Right hindlimb (tissue), 1 donor: ENCODE results near the gene RNF169.

Experiments used
- DNase-seq: peaks from one replicate; pipeline ENCODE4 v3.0.0-alpha.2; 2018

The RNF169 gene, protein sequence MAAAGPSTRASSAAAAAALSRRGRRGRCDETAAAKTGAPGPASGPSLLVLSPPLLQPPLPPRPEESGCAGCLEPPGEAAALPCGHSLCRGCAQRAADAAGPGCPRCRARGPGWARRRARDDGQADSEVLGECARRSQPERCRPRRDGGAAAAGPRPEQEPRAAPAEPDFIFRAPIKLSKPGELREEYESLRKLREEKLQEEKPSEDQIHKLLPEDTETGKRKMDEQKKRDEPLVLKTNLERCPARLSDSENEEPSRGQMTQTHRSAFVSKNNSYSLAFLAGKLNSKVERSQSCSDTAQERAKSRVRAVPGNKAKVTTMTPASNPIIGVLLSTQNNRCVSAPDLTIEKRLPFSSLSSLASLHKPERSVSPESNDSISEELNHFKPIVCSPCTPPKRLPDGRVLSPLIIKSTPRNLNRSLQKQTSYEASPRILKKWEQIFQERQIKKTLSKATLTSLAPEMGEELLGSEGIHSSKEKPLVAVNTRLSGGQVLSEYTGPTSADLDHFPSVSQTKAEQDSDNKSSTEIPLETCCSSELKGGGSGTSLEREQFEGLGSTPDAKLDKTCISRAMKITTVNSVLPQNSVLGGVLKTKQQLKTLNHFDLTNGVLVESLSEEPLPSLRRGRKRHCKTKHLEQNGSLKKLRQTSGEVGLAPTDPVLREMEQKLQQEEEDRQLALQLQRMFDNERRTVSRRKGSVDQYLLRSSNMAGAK

DNA sequence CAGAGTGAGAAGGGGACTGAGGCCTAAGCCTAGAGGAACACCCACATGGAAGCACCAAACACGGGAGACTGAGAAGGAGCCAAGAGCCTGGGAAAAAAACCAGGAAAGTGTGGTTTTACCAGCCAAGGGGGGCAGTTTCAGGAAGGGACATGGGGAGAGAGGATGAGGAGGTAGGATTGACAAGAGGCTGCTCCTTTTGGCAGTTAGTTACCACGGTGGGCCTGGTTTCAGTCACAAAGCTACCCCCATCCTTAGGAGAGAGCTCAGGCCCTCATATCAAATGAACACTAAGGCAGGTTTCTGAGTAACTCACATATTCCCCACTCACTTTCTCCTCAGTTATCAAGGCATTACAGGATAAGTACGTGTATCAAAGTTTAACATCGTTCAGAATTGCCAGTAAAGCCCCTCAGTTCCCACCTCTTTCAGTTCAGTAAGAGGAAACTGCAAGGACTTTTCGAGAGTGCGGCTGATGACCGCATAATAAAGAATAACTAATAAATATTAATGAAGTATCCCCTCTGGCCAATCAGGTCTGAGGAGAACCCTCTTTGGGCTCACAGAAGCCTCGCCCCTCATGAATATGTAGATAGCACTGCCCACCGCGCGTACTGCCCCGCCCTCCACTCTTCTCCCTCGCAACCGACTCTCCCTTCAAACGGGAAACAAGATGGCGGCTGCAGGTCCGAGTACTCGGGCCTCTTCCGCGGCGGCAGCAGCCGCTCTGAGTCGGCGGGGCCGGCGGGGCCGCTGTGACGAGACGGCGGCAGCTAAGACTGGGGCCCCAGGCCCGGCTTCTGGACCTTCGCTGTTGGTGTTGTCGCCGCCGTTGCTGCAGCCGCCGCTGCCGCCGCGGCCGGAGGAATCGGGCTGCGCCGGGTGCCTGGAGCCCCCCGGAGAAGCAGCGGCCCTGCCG lies at the start of gene RNF169:
Gene RNF169, plus strand, starts transcription at position 639 of the 916 bp plus-strand sequence. Its CDS starts 32 bp downstream, at position 671.
- DNase-seq = peak; percentile 96

DNA sequence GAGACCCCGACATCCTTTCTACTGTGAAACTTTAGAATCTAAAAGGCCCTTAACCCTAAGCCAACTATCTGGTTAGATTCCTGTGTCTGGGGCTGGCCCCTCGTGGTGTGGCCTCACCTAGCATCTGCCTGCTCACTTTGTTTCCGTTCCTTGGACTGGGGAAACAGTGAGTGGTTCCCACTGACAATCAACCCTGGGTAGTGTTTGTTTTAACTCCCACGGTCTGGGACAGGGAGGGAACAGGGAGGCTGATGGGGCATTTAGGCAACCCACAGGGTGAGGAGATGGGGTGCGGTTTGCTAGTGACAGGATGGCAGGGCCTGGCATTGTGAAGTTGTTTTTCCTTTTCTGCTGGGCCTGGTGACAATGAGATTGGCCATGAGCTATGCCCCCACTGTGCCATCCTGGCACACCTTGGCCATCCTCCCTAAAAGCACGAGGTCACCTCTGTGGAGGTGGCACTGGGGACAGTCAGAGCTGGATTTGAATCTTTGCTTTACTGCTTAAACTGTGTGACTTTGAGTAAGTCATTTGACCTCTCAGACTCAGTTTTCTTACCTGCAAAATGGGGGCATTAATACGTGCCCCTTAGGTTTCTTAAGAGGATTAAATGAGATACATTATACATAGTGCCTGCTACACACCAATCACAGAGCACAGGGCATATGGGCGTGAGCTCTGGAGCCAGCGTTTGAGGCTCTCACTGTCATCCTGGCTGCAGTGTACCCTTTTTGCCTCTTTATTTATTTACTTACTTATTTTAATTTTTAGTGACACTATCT lies 48.8 kb upstream of the RNF169 start:
- DNase-seq = no peak

DNA sequence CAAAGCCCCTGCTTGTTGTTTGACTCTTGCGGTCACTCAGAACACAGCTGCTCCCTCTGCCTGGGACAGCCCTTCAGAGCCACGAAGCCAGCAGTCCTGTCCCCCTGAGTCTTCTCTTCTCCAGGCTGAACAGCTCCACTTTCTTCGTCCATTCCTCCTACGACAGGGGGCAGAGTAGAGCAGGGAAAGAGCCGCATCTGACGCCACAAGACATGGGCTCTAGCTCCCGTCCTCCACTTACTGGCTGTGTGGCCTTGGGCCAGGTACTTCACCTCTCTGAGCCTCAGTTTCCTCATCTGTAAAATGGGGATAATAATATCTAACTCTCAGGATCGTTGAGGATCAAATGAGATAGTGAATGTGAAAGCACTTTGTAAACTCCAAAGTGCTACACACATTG lies 47.3 kb upstream of the RNF169 start:
- no peak for DNase-seq

DNA sequence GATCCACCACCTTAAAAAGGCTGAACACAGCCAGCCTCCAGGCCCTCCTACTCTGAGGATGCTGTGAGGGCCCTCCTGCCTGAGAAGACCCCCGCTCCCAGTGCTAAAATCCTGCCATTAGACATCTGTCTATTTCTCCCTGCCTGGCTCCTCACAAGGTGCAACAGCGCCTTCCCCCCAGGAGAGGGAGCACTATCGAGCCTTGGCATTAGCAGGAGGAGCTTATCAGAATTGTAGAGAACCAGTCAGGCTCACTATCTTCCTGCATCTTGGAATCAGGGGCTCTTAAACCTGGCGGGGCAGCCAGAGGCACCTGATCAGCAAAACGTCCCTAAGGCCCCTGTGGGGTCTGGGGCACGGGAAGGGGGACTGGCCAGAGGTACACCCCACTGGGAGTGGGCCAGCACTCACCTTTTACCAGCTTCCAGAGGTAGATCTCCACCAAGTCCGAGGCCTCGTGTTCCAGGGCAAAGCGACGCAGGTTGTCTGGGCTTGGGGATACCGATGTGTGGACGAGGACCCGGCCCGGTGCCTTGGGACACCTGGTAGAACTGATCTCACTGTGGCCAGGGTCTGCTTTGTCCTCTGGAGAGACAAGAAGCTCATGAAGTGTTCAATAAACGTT lies 46.2 kb upstream of the RNF169 start:
- DNase-seq = peak; percentile 71

DNA sequence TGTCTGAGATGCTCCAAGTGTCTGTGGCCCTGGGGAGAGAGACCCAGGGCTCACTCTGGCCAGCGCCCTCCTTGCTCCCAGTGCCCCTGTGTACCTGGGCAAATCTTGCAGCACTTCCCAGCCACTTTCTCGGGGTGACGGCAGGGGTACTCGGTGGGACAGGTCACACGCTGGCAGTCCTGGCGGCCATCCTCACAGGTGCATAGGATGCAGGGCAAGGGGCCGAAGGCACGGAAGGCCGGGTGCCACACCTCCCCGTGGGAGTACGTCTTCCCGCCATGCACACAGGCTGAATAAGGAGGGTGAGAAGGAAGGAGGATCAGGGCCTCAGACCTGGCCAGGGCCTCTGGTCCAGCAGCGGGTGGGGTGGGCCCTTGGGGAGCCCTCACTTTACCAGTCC lies 45.4 kb upstream of the RNF169 start:
- DNase-seq = no peak

DNA sequence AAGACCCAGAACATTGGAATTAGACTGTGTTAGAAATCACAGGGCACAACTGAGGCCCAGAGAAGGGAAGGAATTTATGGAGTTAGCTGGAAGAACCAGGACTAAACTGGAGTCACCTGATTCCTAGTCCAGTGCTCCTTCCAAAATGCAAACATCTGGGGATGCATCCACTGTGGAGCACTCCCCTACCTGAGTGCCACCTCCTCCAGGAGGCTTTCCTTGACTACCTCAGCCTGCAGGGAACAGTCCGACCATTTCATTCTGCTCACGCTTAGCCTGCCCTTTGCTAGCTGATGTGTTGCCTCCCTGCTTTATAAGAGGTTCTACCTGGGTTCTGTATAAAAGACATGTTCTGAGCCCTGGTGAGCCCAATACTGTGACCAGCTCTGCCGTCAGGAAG lies 41.5 kb upstream of the RNF169 start:
- DNase-seq = no peak

DNA sequence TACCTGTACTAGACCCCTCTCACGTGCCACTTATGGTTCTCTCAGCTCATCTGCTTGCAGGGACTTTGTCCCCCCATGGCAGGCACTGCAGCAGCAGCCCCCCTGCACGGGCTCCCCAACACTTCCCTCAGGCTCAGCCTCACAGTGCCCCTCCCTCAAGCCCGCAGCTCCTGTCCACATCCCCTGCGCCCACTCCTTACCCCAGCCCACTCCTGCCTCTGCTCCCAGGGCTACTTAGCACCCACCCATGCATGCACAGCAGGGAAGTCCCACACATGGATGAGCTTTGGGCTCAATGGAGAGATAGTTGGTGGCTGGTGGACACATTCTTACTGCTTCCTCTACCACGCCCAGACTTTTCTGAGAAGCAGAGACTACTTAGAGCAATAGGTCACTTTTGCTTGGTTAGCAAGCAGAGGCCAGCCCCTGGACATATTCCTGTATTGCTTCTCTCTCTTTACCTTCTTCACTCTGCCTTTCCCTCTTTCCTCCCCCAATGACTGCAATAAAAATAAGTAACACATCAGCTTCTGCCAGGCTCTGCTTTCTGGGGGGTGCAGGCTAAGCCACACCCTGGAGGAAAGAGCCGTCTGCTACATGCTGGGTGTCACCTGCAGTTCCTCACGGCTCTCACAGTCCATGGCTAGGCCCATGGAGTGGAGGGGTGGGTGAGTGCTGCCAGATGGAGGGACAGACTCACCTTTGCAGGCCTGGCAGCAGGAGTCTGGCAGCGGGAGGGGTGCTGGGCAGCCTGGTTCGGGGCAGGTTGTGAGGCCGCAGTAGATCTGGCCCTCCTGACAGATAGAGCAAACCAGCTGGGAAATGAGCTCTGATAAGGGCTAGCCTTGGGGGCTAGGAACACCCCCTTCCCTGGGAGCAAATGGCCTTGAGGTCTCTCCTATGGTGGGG lies 40.8 kb upstream of the RNF169 start:
- DNase-seq = no peak

DNA sequence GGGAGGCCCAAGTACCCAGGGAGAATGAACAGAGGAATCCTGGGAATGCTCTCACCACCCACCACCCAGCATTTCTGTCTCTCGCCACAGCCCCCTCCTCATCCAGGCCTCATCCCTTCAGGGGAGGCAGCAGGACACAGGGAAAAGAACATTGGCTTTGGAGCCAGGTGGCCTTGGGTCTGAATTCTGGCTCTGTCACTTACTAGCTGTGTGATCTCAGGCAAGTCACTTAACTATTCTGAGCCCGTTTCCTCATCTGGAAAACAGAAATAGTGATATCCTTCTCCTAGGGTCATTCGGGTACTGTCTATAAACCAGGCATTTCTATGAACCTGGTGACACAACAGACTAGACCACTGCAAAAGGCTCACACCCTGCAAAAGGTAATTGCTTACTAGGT lies 39.5 kb upstream of the RNF169 start:
- DNase-seq = no peak

DNA sequence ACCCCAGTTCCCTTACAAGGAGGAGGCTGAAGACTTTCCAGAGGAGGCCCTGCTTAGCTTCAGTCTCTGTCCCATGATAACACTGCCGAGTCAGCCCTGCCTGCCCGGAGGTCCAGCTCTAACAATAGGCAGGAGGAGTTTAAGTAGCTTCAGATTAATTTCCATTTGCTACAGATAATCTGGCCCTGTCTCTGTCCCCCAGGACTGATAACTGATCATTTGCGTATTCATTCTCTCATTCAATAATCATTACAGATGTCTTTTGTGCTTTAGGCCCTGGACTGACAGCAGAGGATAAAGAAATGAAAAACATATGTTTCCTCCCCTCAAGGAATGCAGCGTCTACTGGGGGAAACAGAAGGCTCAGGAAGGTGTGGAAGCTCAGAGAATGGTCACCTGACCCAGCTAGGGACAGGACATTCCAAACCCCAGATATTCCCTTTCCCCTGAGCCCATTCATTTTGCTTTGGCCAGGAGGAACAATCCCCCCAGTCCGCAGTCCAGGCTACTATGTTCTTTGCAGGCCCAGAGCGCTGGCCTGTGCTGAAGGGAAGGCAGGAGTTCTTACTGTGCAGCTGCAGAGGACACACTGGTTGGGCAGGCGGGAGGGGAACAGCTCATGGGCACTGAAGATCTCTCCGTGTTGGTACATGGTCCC lies 38.2 kb upstream of the RNF169 start:
- DNase-seq = peak; percentile 66

DNA sequence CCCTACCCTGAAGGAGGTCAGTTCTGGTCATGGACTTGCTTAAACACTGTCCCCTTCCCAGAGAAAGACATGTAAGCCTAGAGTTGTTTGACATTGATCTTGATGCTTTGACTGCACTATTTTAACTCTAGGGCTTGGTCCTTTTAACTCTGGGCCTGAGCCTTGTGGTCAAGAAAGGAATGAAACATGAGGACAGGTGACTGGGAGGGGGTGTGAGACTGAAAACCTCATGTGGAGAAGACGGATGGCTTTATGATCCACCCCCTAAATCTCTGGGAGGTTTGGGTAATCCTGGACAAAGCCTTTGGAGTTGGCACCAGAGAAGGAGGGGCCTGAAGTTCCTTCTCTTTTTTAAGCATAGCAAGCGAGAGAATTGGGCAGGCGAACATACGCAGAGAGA lies 35.0 kb upstream of the RNF169 start:
- no peak for DNase-seq

DNA sequence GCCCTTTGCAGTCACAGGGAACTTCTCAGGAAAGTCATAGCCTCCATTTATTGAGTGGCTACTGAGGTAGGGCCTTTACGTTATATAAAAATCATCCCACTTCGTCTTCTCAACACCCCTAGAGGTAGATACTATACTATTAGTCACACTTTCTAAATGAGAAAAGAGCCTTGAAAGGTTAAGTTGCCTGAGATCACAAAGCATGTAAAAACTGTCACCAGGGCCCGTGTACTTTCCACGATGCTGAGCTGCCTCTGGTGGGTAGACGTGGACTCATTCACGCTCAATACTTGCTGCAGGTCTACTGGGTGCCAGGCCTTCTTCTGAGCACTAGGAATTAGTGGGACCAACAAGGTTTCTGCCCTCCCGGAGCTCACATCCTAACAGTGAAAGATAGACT lies 33.7 kb upstream of the RNF169 start:
- no peak for DNase-seq

DNA sequence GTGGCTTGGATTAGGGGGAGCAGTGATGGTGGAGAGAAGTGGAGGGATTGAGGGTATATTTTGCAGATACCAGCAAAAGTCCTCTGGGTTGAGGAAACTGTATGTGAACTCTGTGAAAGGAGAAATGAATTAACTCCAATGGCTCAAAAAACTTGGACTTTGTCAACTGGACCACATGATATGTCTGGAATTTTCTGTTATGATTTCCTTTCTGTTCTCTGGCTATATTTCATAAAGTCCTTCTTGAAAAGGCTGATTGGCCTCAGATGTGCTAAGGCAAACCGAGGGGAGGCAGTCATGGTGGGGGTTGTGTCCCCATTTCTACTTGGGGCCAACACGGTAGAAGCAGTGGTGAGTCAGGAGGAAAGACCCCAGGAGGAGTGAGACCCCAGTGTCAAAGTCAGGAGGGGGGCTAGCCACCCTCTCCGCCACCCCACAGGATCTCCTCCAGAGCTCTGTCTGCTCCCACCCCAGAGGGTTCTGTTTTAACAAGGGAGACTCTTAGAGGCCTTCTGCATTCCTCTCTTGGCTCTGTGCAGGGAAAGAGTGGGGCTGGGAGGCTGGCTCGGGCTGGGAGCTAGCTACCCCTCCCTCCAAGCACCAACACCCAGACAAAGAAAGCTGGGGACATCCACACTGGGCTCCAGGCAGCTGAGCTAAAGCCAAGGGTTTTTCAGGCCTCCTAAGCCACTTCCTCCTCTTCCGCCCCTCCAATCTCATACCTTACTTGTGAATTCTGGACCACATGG lies 31.3 kb upstream of the RNF169 start:
- DNase-seq = no peak

DNA sequence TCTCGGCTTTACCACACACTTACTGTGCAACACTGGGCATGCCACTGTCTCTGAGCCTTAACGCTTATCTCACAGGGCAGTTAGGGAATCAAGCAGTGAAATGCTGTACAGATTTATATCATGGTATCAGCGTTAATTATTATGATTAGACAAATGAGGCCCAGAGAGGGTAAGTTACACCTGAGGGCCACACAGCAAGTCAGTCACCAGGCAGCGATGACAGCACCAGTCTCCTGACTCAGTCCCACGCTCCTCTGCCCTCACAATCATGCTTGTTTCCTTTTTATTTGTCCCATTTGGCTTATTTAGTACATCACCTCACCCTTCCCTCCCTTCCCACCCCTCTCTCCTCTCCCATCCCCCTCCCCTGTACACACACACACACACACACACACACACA lies 29.6 kb upstream of the RNF169 start:
- DNase-seq = no peak

DNA sequence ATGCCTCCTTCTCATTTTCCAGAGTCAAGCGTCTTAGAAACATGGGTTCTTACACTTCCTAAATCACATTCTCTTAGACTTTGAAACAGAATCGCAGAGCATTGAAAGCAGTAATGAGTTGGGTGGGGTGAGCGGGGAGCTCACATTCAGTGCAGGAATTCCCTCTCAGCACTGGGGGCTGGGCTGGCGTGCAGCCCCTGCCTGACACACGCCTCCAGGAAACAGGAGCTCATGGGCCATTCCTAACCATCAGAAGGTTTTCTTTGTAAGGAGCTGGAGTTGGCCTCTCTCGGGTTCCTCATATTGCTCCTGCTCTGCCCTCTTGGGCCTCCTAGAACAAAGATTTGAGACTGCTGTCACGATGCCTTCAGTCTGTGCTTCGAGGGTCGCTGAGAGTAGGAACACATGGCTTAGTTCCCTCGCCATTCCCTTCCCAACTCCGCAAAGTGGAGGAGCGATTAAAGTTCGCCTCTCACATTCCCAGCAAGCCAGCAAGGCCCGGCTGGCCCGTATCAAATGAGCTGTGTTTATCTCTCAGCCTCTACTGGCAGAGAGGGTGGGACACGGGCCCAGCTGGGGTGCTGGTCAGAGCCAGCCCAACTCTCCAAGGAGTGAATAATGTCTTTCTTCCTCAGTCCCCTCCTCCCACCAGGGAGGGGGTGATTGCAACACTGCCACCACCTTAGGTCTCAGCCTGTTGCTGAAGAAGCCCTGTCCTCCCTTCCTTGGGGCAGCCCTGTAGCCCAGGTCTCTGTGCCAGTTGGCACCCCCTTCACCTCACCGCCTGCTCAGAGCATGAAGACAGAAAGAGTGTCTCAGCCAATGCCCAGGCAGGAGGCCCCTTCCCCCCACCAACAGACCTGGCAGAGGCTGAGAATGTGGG lies 27.8 kb upstream of the RNF169 start:
- DNase-seq = peak; percentile 68

DNA sequence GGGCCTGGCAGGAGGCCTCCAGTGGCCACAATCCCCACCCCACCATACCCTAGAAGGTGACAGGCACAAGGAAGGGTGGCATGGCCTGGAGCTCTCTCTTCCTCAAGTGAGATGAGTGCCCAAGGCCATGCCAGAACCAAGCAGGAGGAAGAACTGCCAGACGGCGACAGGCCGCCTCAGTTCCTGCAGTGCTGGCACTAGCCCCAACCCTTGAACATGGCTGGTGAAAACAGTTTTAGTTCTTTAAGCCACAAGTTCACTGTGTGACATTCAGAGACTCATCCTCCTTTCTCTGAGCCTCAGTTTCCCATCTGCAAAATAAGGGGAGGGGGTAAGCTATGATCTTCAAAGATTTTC lies 27.2 kb upstream of the RNF169 start:
- DNase-seq = no peak

DNA sequence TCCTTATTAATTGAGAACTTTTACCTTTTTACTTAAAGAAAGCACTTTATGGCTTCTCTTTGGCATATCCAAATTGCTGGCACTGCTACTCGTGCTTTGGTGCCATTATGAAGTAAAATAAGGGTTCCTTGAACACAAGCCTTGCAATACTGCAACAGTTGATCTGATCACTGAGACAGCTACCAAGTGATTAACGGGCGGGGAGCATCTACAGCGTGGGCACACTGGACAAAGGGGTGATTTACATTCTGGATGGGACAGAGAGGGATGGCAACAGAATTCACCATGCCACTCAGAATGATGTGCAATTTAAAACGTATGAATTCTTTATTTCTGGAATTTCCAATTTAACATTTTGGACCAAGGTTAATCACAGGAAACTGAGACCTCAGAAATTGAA lies 25.1 kb upstream of the RNF169 start:
- DNase-seq = no peak

DNA sequence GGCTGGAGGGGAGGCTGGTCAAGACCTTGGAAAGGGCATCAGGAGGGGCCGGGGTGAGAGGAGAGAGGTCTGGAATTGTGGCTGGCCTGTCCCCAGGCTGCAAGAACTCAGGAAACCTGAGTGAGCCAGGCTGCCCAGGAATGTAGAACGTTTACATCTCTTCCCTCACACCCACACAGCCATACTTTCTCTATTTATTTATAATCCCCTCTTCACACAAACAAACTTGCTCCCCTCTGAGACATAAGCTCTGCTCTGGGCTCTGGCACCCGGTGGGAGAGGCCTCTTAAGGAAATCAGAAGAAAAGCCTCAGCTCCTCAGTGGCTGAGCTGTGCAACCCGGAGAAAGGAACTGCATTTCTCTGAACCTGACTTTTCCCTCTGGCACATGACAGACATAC lies 22.9 kb upstream of the RNF169 start:
- DNase-seq = no peak

DNA sequence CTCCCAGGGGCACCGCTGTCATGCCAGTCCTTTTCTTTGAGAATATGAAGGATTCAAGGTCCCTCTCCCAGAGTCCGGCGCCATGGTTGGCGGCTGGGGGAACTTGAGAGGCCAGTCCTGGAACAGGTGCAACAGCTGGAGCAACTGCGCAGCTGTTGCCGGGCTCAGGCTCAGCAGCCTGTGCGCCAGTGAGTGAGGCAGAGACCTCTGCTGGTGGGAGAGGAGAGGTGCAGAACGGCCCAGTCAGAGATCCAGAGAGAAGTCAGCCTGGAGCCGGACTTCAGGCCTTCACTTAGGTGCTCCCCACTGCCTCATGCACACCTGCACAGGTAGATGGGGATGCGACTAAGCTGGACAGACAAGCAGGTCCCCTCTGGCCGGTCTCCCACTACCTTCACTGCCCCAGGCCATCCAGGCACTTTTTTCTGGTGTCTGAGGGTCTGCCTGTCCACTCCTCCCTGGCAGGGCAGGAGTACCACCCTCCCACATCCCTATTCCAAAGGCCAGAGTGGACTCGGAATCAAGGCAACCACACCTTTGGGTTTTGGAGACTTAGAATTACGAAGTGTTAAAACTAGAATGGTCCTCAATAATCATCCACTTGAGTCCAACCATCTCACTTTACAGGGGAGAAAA lies 22.0 kb upstream of the RNF169 start:
- peak; percentile 87 for DNase-seq
